Activated CD8-positive, alpha-beta memory T cell treated with anti-CD3 and anti-CD28 coated beads, Interleukin-2, amount 50 U/mL, for 4 hours (primary cell): ENCODE measurements around the gene AKAP6.
"Not testable (repeated sequence)": the region's sequence is repeated elsewhere in the genome, so short reads cannot be mapped to it uniquely, and the experiment has no call there.

ENCODE experiments used
- DNase-seq: peaks from one replicate; pipeline ENCODE4 v3.0.0-alpha.2; 2020

Gene AKAP6

GRCh38 chr14:32450919-32451675, 122.0 kb downstream of the AKAP6 start:
- no peak for DNase-seq

- no peak for DNase-seq
Observed at GRCh38 chr14:32453857-32454810, 125.0 kb downstream of the AKAP6 start.

- no peak for DNase-seq
Observed at GRCh38 chr14:32457213-32457920, 128.3 kb downstream of the AKAP6 start.

DNA sequence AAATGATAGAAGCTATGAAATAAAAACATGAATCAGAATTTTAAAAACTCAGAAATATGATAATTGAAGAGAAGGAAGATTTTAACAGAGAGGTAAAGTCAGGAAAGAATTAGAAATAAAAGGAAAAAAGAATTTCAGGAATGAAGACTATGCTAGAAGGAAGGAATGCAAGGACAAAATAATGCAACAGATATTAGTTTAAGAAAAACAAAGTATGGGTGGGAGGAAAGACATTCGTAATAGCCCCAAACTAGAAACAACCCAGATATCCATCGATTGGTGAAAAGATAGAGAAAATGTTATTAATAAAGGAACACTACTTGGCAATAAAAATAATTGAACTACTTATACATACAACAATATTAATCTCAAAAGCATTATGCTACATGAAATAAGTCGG, 129.6 kb downstream of the AKAP6 start:
- no peak for DNase-seq

DNA sequence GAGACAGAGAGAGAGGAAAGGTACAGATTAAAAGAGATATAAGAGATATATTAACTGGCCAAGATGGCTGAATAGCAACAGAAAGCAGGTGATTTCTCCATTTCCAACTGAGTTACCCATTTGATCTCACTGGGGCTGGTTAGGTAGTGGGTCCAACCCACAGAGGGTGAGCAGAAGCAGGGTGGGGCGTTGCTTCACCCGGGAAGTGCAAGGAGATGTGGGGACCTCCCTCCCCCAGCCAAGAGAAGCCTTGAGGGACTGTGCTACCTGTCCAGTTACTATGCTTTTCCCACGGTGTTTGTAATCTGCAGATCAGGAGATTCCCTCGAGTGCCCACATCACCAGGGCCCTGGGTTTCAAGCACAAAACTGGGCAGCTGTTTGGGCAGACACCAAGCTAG, 131.2 kb downstream of the AKAP6 start:
- no peak for DNase-seq

GRCh38 chr14:32462553-32462952, 133.5 kb downstream of the AKAP6 start:
- DNase-seq = not testable (repeated sequence)

DNA sequence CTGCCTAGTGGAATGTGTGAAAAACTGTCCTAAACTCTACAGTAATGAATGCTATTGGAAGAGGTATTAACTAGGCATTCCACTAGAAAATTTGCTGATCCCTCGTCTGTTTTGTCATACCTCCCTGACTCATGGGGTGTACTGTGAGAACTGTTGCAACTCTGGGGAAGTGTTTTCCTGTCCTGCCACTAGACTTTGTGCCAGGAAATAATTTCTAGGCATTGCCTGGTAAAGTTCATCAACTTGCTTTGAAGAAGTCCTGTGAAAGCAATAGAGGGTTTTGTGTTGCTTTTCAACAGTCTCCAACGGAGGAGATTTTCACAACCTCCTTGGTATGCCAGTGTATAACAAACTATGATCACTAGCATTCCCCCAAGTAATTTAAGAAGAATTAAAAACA, 139.9 kb downstream of the AKAP6 start:
- DNase-seq = no peak

- DNase-seq = no peak
Observed at GRCh38 chr14:32469388-32470160, 140.5 kb downstream of the AKAP6 start.

DNA sequence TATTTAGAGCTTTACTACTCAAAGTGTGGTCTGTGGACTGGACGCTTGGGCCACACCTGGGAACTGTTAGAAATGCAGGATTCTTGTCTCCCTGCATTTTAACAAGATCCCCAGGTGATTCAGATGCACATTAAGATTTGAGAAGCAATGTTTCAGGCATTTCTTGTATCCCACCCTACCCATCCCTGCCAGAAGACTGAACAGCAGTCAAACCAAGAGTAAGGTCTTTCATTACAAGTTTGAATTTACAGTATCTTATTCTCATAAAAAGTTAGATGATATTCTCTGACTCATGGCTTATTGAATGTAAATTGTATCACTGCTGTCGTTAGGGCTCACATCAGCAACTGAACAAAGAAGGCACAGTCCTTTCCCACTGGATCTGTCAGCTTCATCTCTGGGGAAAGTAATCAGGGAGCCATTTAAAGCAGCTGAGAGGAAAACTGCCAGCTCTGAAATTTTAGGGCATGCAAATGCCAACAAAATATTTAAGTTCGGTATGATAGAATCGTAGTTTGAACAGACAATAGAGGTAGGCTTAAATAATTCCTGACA, 141.1 kb downstream of the AKAP6 start:
- no peak for DNase-seq

- no peak for DNase-seq
Observed at GRCh38 chr14:32471181-32471580, 142.1 kb downstream of the AKAP6 start.

- DNase-seq = no peak
Observed at GRCh38 chr14:32472076-32472475, 143.0 kb downstream of the AKAP6 start.

- DNase-seq = no peak
Observed at GRCh38 chr14:32472512-32473463, 143.7 kb downstream of the AKAP6 start.

- DNase-seq = no peak
Observed at GRCh38 chr14:32473464-32473855, 144.4 kb downstream of the AKAP6 start.

DNA sequence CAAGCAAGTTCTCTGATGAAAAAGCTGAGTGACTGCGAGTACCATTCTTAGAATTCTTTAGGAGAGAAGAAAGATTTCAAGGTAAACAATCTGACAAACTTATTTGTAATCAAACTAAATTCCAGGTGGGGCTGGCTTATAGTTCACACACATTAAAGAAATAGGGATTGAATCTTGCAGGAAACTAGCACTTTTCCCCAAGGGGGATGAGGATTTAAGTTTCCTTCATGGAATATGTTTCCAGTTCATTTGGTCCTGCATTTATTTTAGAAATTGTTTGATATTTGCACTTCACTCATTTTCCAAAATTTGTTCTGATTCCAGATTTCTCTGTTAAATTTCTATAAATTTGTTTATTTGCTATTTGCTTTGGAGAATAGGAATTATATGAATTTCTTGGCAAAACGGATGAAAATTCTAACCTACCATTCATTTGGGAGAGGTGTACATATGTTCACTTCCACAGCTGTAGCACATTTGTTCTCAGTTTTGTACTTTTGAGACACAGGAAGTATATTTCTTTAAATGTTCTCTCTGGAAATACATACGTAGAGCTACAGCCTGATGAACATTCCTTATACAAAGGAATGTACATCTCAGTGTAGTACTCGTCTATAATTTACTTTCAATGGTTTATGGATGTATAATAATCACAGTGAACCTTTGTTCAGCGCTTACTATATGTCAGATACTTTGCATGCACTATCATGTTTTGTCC, 145.5 kb downstream of the AKAP6 start:
- no peak for DNase-seq

- no peak for DNase-seq
Observed at GRCh38 chr14:32476532-32476931, 147.4 kb downstream of the AKAP6 start.

DNA sequence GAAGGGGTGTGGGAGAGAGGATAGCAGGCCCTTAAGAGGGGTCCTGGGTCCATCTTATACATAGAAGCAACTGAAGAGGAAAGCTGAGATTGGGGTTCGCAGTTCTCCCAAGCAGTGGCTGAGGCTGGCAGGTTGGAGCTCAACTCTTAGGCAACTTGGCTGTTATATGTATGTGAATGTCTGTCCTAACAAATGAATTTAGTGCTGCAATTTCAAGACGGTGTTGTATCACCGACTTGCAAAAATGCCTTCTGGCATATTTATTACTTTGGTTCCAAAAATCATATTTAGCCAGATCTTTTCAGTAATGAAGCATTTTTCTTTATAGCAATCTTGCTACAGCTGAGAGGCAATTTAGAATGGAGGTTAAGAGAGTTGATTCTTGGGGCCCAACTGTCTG, 148.3 kb downstream of the AKAP6 start:
- DNase-seq = no peak

- no peak for DNase-seq
Observed at GRCh38 chr14:32478050-32478449, 149.0 kb downstream of the AKAP6 start.

DNA sequence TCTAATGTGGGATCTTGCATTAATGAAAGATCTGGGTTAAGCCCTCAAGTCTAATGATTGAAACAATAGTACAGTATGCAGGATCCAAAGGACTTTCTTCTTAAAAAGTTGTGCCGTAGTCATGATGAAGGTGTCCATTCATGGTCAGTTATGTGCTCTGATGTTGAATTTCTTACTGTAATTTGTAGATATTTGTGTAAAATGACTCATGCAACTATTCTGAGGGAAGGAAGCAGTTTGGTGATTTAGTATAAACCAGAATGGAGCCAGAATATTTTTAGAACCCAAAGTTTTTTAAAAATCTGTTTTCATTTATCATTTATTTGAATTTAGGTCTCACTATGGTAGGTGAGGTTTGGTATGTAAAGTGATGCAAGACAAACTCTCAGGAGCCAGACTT, 151.2 kb downstream of the AKAP6 start:
- DNase-seq = no peak

DNA sequence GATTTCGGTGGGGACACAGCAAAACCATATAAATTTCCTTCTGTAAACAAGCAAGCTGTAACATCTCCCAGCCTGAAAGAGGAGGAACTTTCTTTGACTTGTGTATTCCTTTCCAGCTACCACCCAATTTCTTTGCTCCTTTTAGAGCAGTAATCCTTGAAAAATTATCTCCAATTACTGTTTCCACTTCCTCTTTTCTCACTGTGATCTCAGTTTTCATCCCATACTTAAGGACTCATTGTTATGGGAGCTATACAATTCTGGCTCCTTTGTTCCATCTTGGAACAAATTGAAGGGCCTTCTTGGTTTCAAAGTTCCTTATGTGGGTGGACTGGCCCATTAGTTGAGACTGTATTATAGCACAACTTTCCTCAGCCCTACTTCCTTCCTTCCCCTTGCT, 152.6 kb downstream of the AKAP6 start:
- no peak for DNase-seq

DNA sequence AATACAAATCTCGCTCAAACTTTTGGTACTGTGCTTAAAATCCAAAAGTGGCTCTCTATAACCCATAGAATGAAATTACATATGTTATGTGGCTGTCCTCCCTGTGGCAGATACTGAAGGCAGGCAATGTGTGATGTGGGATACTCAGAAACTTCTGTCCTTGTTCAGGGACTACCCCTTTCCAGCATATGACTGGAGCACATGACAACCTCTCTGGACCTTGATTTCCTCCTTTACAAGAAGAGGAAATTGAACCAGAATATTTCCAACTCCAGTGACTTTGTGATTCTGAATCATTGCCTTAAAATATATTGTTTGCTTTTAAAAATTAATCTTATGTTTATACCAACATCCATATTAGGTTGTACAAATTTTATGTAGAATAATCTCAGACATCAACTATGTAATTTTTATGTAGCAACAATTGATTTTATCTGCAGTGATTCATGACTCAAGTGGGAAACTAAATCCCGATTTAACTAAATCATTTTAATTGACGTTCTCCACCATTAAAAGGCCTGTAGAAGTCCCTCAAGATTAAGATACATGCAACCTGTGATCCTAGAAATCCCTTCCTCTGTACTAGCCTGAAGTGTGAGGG, 162.4 kb downstream of the AKAP6 start:
- DNase-seq = no peak
